HepG2 (cell line): Measurements from ENCODE around the gene ZNF333. TPM values are rescaled to one million over a fixed set of nuclear protein-coding genes. Genes with fewer than 3 reads are reported as not detected.

Experiments
- ATAC-seq: fragments of 200-7000 bp; cut with Tn5 transposase; 3 replicates; pipeline ENCODE4 v1.9.1; 2020; ENCODE audit warnings: mild to moderate bottlenecking, moderate library complexity
- BruUV-seq: library from RNA; stranded (reverse); fragments of 400-500 nt; replicated peaks from 2 replicates; lab custom pipeline; 2021; lab: Mats Ljungman, UMichigan
- CTCF ChIA-PET: fragments of 300-600 bp; formaldehyde crosslinking; extraction: SDS; loops from one replicate; lab custom pipeline; 2021; ENCODE audit warnings: low total read pairs, inconsistent platforms, low intra/inter-chr PET ratio; lab: Yijun Ruan, JAX
- POLR2A ChIA-PET: fragments of 350-600 bp; sonication (Branson Sonifier 250); formaldehyde crosslinking; loops from one replicate; lab custom pipeline; 2020; ENCODE audit warnings: antibody characterized with exemption, inconsistent platforms; lab: Yijun Ruan, JAX
- DNase-seq: peaks from one replicate; pipeline ENCODE4 v3.0.0-alpha.2; 2015; ENCODE audit warnings: low spot score
- FAIRE-seq: peaks from 3 replicates; lab custom pipeline; 2011; peaks lifted over from hg19 to GRCh38; lab: Jason Lieb, UNC
- H2AFZ ChIP-seq: one replicate; pipeline ENCODE4 v1.6.1; 2011; ENCODE audit warnings: low read length, inconsistent platforms
- H3K27ac ChIP-seq: fragments of 300-600 bp; 3 replicates; pipeline ENCODE4 v1.8.0; 2011; ENCODE audit warnings: mixed run types, mild to moderate bottlenecking, mixed read lengths, low read length, inconsistent platforms; ENCODE audit not compliant: insufficient read depth; ENCODE audit errors: extremely low read length
- H3K27me3 ChIP-seq, 2 experiments: fragments of 200-600 bp in 1 of 2; 2 replicates in 1 of 2; 3 replicates in 1 of 2; pipeline versions ENCODE4 v1.6.0 to v1.8.0; 2011; ENCODE audit warnings: low read length in 2 of 2, mild to moderate bottlenecking in 2 of 2, moderate library complexity in 2 of 2, inconsistent platforms in 1 of 2; ENCODE audit not compliant: insufficient read depth in 2 of 2, control insufficient read depth in 1 of 2
- H3K36me3 ChIP-seq, 2 experiments: fragments of 200-600 bp in 1 of 2; replicated peaks in 1 of 2; 2 replicates in 1 of 2; 3 replicates in 1 of 2; pipeline versions ENCODE4 v1.5.1 to v1.8.0; 2011; ENCODE audit warnings: low read length in 2 of 2, inconsistent platforms in 1 of 2; ENCODE audit not compliant: insufficient read depth in 2 of 2, control insufficient read depth in 1 of 2
- H3K4me1 ChIP-seq: 2 replicates; pipeline ENCODE4 v1.5.1; 2012; ENCODE audit warnings: low read length, inconsistent platforms; ENCODE audit not compliant: insufficient read depth
- H3K4me2 ChIP-seq: 2 replicates; pipeline ENCODE4 v1.6.0; 2011; ENCODE audit warnings: low read depth, low read length, inconsistent platforms
- H3K4me3 ChIP-seq, 3 experiments: fragments of 200-600 bp in 1 of 3; sonication (generic), shearing (Covaris generic) in 1 of 3; replicated peaks in 1 of 3; 2 replicates each; pipeline ENCODE4 v1.5.1; 2011 to 2016; ENCODE audit warnings: low read length in 3 of 3, inconsistent platforms in 2 of 3, low read depth in 2 of 3, mild to moderate bottlenecking in 2 of 3, control low read depth in 1 of 3, mixed read lengths in 1 of 3; ENCODE audit not compliant: insufficient read depth in 1 of 3
- H3K79me2 ChIP-seq: one replicate; pipeline ENCODE4 v1.6.1; 2011; ENCODE audit warnings: low read length, inconsistent platforms; ENCODE audit not compliant: insufficient read depth
- H3K9ac ChIP-seq: 2 replicates; pipeline ENCODE4 v1.6.0; 2011; ENCODE audit warnings: mild to moderate bottlenecking, low read depth, low read length, inconsistent platforms; ENCODE audit not compliant: insufficient read depth
- H3K9me3 ChIP-seq: 2 replicates; pipeline ENCODE4 v1.5.1; 2012; ENCODE audit warnings: mild to moderate bottlenecking, low read length
- H4K20me1 ChIP-seq: 2 replicates; pipeline ENCODE4 v1.6.0; 2011; ENCODE audit warnings: inconsistent platforms, mild to moderate bottlenecking, low read length, moderate library complexity; ENCODE audit not compliant: insufficient read depth
- ARHGAP35 ChIP-seq: sonication (generic); formaldehyde crosslinking; IDR thresholded peaks from 2 replicates; pipeline ENCODE4 v1.9.0; 2022; ENCODE audit warnings: mild to moderate bottlenecking, inconsistent platforms, moderate library complexity, missing genetic modification reagents, borderline replicate concordance
- ATF5 ChIP-seq: sonication (generic); formaldehyde crosslinking; IDR thresholded peaks from 2 replicates; pipeline ENCODE4 v1.4.0; 2020; ENCODE audit warnings: mild to moderate bottlenecking, low read depth, missing genetic modification reagents
- ATRX ChIP-seq: sonication (generic); formaldehyde crosslinking; IDR thresholded peaks from 2 replicates; pipeline ENCODE4 v1.4.0; 2020; ENCODE audit warnings: missing genetic modification reagents, borderline replicate concordance
- CREB3 ChIP-seq: sonication (generic); formaldehyde crosslinking; IDR thresholded peaks from 2 replicates; pipeline ENCODE4 v1.5.0; 2020; ENCODE audit warnings: missing genetic modification reagents
- HNF4G ChIP-seq, 2 experiments: sonication (generic) in 1 of 2; formaldehyde crosslinking in 1 of 2; IDR thresholded peaks; 2 replicates each; pipeline versions ENCODE4 v1.4.0 to v1.6.1; 2011 to 2020; ENCODE audit warnings: borderline replicate concordance in 2 of 2, low read depth in 2 of 2, mild to moderate bottlenecking in 2 of 2, low read length in 1 of 2, missing genetic modification reagents in 1 of 2, moderate library complexity in 1 of 2
- NBN ChIP-seq: fragments of 450-650 bp; conservative IDR thresholded peaks from 2 replicates; pipeline ENCODE4 v1.6.1; 2017
- NR3C1 ChIP-seq: sonication (generic); formaldehyde crosslinking; IDR thresholded peaks from 2 replicates; pipeline ENCODE4 v1.4.0; 2020; ENCODE audit warnings: missing genetic modification reagents
- SNAPC2 ChIP-seq: sonication (generic); formaldehyde crosslinking; IDR thresholded peaks from 2 replicates; pipeline ENCODE4 v1.8.1; 2022; ENCODE audit warnings: mild to moderate bottlenecking, missing genetic modification reagents
- SNAPC5 ChIP-seq: sonication (generic); formaldehyde crosslinking; IDR thresholded peaks from 2 replicates; pipeline ENCODE4 v1.8.1; 2023; ENCODE audit warnings: mild to moderate bottlenecking, missing genetic modification reagents, borderline replicate concordance
- ZFP82 ChIP-seq: sonication (generic); formaldehyde crosslinking; IDR thresholded peaks from 2 replicates; pipeline ENCODE4 v1.5.1; 2020; ENCODE audit warnings: mild to moderate bottlenecking, missing genetic modification reagents, borderline replicate concordance
- ZNF710 ChIP-seq: sonication (generic); formaldehyde crosslinking; IDR thresholded peaks from 2 replicates; pipeline ENCODE4 v1.5.0; 2020; ENCODE audit warnings: mild to moderate bottlenecking, missing genetic modification reagents, borderline replicate concordance
- ZNF784 ChIP-seq: sonication (generic); formaldehyde crosslinking; IDR thresholded peaks from 2 replicates; pipeline ENCODE4 v1.5.1; 2020; ENCODE audit warnings: missing genetic modification reagents, mild to moderate bottlenecking, borderline replicate concordance
- ZNF800 ChIP-seq: sonication (generic); formaldehyde crosslinking; IDR thresholded peaks from 2 replicates; pipeline ENCODE4 v1.4.0; 2020; ENCODE audit warnings: missing genetic modification reagents
- ZNF891 ChIP-seq: sonication (generic); formaldehyde crosslinking; IDR thresholded peaks from 2 replicates; pipeline ENCODE4 v1.5.0; 2020; ENCODE audit warnings: mild to moderate bottlenecking, missing genetic modification reagents
- WGBS: methylation state at CpG from one replicate; pipeline ENCODE4 v1.1.6; 2017; ENCODE audit warnings: low lambda C conversion rate; 5-methylcytosine and 5-hydroxymethylcytosine counted together
- in situ Hi-C: cut with HindIII; loops from 2 replicates; pipeline ENCODE4 v1.10.0; 2017; ENCODE audit warnings: low pct_unique_long_range_greater_than_20kb; ENCODE audit not compliant: extremely low pct_ligation_motif_present
- intact Hi-C: fragments of 100-400 bp; cut with micrococcal nuclease; formaldehyde crosslinking; loops from one replicate; pipeline ENCODE4 v1.10.0; 2022; ENCODE audit not compliant: unreplicated experiment
- polyA plus RNA-seq, 8 experiments: library from polyadenylated mRNA; depleted of rRNA in 3 of 8; stranded (reverse) in 7 of 8; unstranded in 1 of 8; fragments of >200 nt; fragmentation: Illumina TruSeq in 4 of 8; extraction: Trizol in 4 of 8; gene quantifications; 2 replicates each; pipeline versions ENCODE4 v1.2.1 to v1.2.3, GENCODE V29; 2011 to 2016; ENCODE audit warnings: low read depth in 4 of 8, missing spikeins in 1 of 8, mixed read lengths in 1 of 8; ENCODE audit not compliant: insufficient read depth in 1 of 8
- total RNA-seq, 5 experiments: library from RNA; depleted of rRNA; stranded (reverse); fragments of >200 nt; fragmentation: Illumina TruSeq; extraction: Trizol; gene quantifications; 2 replicates each; pipeline ENCODE4 v1.2.3, GENCODE V29; 2016; ENCODE audit warnings: low read depth in 1 of 5

ZNF333 gene
- total and polyA plus RNA-seq, 2 of the 13 experiments (the other 11 are each of a cell fraction or from before 2014, with no cell fraction given): 3.4 to 6.4 TPM

- no peak for TF ChIP-seq ZNF784 (CRISPR knock-in tag)
These were observed 69.0 kb downstream of the ZNF333 start (continued) for GRCh38 chr19:14758816-14759215.

- DNase-seq (no peak), ATAC-seq (no peak), FAIRE-seq (no peak)
- in situ Hi-C loops (no loop called here), intact Hi-C loops (no loop called here)
- BruUV-seq: no TSS peak
- H3K4me1 ChIP-seq: no peaks in the 10 kb centered on the region
- 0% methylated on average over 5 of the region's 5 CpGs for WGBS
- H3K36me3 ChIP-seq: no peaks in the 10 kb centered on the region
- ChIA-PET POLR2A (no interaction called here), CTCF (no interaction called here)
- H3K79me2 ChIP-seq: no peaks in the 10 kb centered on the region
- H3K27ac ChIP-seq: no peak overlapping the region
- no peaks in the 10 kb centered on the region for H3K9me3 ChIP-seq
- peaks cover 0 to 3% of the 10 kb centered on the region in 2 experiments; a peak in 2 of 5 replicates for H3K27me3 ChIP-seq
- H3K4me2 ChIP-seq: no peak overlapping the region
- no peak overlapping the region for H3K9ac ChIP-seq
- no peak overlapping the region for H2AFZ ChIP-seq
- no peak overlapping the region for H3K4me3 ChIP-seq
- no peaks in the 10 kb centered on the region for H4K20me1 ChIP-seq
- TF ChIP-seq ARHGAP35 (CRISPR knock-in tag) (no peak), CREB3 (CRISPR knock-in tag) (no peak), HNF4G (IDR thresholded peaks at IDR 0.05; ENCODE audit: borderline replicate concordance, low read depth, low read length) (no peak), HNF4G (CRISPR knock-in tag; IDR thresholded peaks at IDR 0.05; ENCODE audit: borderline replicate concordance, low read depth) (no peak), ZNF891 (CRISPR knock-in tag) (no peak), NR3C1 (CRISPR knock-in tag) (no peak), NBN (no peak), SNAPC5 (CRISPR knock-in tag) (no peak), ZNF800 (CRISPR knock-in tag) (no peak), ZNF710 (CRISPR knock-in tag) (no peak), SNAPC2 (CRISPR knock-in tag) (no peak), ATF5 (no peak), ATRX (CRISPR knock-in tag) (no peak), ZFP82 (CRISPR knock-in tag) (no peak)
These were observed 71.8 kb downstream of the ZNF333 start for GRCh38 chr19:14761607-14762006.
